Measurements from ENCODE around the gene KRTAP10-11.
"Not testable (repeated sequence)": the region's sequence is repeated elsewhere in the genome, so short reads cannot be mapped to it uniquely, and the experiment has no call there.

DNA sequence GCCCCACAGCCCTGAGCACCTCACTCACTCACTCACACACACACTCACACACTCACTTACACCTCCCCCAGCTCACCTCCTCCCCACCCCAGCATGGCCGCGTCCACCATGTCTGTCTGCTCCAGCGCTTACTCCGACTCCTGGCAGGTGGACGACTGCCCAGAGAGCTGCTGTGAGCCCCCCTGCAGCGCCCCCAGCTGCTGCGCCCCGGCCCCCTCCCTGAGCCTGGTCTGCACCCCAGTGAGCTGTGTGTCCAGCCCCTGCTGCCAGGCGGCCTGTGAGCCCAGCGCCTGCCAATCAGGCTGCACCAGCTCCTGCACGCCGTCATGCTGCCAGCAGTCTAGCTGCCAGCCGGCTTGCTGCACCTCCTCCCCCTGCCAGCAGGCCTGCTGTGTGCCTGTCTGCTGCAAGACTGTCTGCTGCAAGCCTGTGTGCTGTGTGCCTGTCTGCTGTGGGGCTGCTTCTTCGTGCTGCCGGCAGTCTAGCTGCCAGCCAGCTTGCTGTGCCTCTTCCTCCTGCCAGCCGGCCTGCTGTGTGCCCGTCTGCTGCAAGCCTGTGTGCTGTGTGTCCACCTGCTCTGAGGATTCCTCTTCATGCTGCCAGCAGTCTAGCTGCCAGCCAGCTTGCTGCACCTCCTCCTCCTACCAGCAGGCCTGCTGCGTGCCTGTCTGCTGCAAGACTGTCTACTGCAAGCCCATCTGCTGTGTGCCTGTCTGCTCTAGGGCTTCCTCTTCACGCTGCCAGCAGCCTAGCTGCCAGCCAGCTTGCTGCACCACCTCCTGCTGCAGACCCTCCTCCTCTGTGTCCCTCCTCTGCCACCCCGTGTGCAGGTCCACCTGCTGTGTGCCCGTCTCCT lies at the start of gene KRTAP10-11:
- TF ChIP-seq, protein P1, sequence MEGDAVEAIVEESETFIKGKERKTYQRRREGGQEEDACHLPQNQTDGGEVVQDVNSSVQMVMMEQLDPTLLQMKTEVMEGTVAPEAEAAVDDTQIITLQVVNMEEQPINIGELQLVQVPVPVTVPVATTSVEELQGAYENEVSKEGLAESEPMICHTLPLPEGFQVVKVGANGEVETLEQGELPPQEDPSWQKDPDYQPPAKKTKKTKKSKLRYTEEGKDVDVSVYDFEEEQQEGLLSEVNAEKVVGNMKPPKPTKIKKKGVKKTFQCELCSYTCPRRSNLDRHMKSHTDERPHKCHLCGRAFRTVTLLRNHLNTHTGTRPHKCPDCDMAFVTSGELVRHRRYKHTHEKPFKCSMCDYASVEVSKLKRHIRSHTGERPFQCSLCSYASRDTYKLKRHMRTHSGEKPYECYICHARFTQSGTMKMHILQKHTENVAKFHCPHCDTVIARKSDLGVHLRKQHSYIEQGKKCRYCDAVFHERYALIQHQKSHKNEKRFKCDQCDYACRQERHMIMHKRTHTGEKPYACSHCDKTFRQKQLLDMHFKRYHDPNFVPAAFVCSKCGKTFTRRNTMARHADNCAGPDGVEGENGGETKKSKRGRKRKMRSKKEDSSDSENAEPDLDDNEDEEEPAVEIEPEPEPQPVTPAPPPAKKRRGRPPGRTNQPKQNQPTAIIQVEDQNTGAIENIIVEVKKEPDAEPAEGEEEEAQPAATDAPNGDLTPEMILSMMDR (conservative IDR thresholded peaks at IDR 0.05): not testable (repeated sequence)
- TF ChIP-seq ZFX (IDR thresholded peaks at IDR 0.05): not testable (repeated sequence)

All from C4-2B (cell line).